Vagina (tissue), 2 donors: ENCODE results near the gene PRRC2B.

Source experiments
- POLR2A ChIP-seq, 2 donors: fragments of 450-650 bp; IDR thresholded peaks; one replicate each; pipeline ENCODE4 v1.6.1; 2017; ENCODE audit warnings: antibody characterized with exemption in 2 of 2, mild to moderate bottlenecking in 2 of 2, moderate library complexity in 2 of 2
- POLR2AphosphoS5 ChIP-seq, 2 donors: sonication (generic); formaldehyde crosslinking; IDR thresholded peaks; one replicate each; pipeline ENCODE4 v1.9.0; 2017; ENCODE audit warnings: antibody characterized with exemption in 2 of 2, mild to moderate bottlenecking in 2 of 2, low read depth in 1 of 2; ENCODE audit not compliant: insufficient read depth in 1 of 2
- TF ChIP-seq, protein P1 (sequence below), 3 experiments: fragments of 450-650 bp in 2 of 3; fragments of 200-600 bp in 1 of 3; sonication (generic) in 1 of 3; IDR thresholded peaks; one replicate each; pipeline ENCODE4 v1.5.1; 2017 to 2019; ENCODE audit warnings: antibody characterized with exemption in 3 of 3, mild to moderate bottlenecking in 2 of 3, moderate library complexity in 2 of 3

DNA sequence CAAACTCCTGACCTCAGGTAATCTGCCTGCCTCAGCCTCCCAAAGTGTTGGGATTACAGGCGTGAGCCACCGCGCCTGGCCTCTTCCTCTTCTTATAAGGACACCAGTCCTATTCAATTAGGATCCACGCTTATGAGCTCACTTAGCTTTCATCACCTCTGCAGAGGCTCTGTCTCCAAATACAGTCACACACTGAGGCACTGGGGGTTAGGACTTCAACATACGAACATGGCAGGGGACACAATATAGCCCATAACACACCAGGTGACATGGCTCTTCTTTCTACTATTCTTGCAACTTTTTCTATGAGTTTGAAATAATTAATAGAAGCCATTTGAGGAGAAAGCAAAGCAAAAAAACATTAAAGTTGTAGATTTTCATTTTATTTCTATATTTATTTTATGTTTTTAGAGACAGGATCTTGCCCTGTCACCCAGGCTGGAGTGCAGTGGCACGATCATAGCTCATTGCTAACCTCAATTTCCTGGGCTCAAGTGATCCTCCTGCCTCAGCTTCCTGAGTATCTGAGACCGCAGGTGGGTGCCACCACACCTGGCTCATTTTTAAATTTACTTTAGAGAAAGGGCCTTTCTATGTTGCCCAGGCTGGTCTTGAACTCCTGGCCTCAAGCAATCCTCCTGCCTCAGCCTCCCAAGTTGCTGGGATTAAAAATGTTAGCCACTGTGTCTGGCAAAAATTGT lies 145.5 kb downstream of the PRRC2B start:
- no peak for TF ChIP-seq POLR2AphosphoS5 (IDR thresholded peaks at IDR 0.05; ENCODE audit: insufficient read depth in 1 of 2, low read depth in 1 of 2)
- TF ChIP-seq, protein P1, sequence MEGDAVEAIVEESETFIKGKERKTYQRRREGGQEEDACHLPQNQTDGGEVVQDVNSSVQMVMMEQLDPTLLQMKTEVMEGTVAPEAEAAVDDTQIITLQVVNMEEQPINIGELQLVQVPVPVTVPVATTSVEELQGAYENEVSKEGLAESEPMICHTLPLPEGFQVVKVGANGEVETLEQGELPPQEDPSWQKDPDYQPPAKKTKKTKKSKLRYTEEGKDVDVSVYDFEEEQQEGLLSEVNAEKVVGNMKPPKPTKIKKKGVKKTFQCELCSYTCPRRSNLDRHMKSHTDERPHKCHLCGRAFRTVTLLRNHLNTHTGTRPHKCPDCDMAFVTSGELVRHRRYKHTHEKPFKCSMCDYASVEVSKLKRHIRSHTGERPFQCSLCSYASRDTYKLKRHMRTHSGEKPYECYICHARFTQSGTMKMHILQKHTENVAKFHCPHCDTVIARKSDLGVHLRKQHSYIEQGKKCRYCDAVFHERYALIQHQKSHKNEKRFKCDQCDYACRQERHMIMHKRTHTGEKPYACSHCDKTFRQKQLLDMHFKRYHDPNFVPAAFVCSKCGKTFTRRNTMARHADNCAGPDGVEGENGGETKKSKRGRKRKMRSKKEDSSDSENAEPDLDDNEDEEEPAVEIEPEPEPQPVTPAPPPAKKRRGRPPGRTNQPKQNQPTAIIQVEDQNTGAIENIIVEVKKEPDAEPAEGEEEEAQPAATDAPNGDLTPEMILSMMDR (IDR thresholded peaks at IDR 0.05), result no peak
- no peak for TF ChIP-seq POLR2A (IDR thresholded peaks at IDR 0.05)
